Hepatocyte (in vitro differentiated cells): Measurements from ENCODE around the gene CDCP1. TPM values are rescaled to one million over a fixed set of nuclear protein-coding genes. Genes with fewer than 3 reads are reported as not detected.

ENCODE experiments used
- DNase-seq: peaks from one replicate; pipeline ENCODE4 v3.0.0-alpha.2; 2016; ENCODE audit warnings: low spot score
- H2AFZ ChIP-seq: fragments of 200-600 bp; sonication (generic); 2 replicates; pipeline ENCODE4 v1.6.0; 2016; ENCODE audit warnings: antibody characterized with exemption, mild to moderate bottlenecking
- H3K27ac ChIP-seq: fragments of 200-600 bp; sonication (generic); 2 replicates; pipeline ENCODE4 v1.5.1; 2016; ENCODE audit warnings: mild to moderate bottlenecking
- H3K27me3 ChIP-seq: fragments of 200-600 bp; sonication (generic); 2 replicates; pipeline ENCODE4 v1.6.1; 2016
- H3K36me3 ChIP-seq: fragments of 200-600 bp; sonication (generic); replicated peaks from 2 replicates; pipeline ENCODE4 v1.5.1; 2016; ENCODE audit warnings: low read depth; ENCODE audit not compliant: insufficient read depth
- H3K4me1 ChIP-seq: fragments of 200-600 bp; sonication (generic); 2 replicates; pipeline ENCODE4 v1.5.1; 2016; ENCODE audit warnings: mild to moderate bottlenecking, moderate library complexity; ENCODE audit not compliant: insufficient read depth
- H3K4me2 ChIP-seq: fragments of 200-600 bp; sonication (generic); 2 replicates; pipeline ENCODE4 v1.6.0; 2016
- H3K4me3 ChIP-seq: fragments of 200-600 bp; sonication (generic); 2 replicates; pipeline ENCODE4 v1.5.1; 2016; ENCODE audit warnings: mild to moderate bottlenecking
- H3K79me2 ChIP-seq: fragments of 200-600 bp; sonication (generic); 2 replicates; pipeline ENCODE4 v1.6.0; 2017; ENCODE audit warnings: mild to moderate bottlenecking
- H3K9me2 ChIP-seq: fragments of 200-600 bp; sonication (generic); replicated peaks from 2 replicates; pipeline ENCODE4 v1.6.0; 2017; ENCODE audit warnings: mild to moderate bottlenecking; ENCODE audit not compliant: insufficient read depth
- H3K9me3 ChIP-seq: fragments of 200-600 bp; sonication (generic); 2 replicates; pipeline ENCODE4 v1.5.1; 2016; ENCODE audit warnings: low read depth, mild to moderate bottlenecking
- H4K20me1 ChIP-seq: fragments of 200-600 bp; sonication (generic); 2 replicates; pipeline ENCODE4 v1.6.0; 2016; ENCODE audit warnings: mild to moderate bottlenecking; ENCODE audit not compliant: insufficient read depth, poor library complexity, severe bottlenecking
- CTCF ChIP-seq: fragments of 200-600 bp; sonication (generic); IDR thresholded peaks from 2 replicates; pipeline ENCODE4 v1.5.1; 2016; ENCODE audit warnings: antibody characterized with exemption, mild to moderate bottlenecking; ENCODE audit not compliant: poor library complexity
- EZH2 ChIP-seq: fragments of 200-600 bp; sonication (generic); IDR thresholded peaks from 2 replicates; pipeline ENCODE4 v1.6.1; 2016; ENCODE audit warnings: antibody characterized with exemption, mild to moderate bottlenecking, borderline replicate concordance
- EZH2phosphoT487 ChIP-seq: fragments of 200-600 bp; sonication (generic); IDR thresholded peaks from one replicate; pipeline ENCODE4 v1.6.1; 2018; ENCODE audit warnings: antibody characterized with exemption, mild to moderate bottlenecking, low read depth, moderate library complexity; ENCODE audit not compliant: unreplicated experiment, severe bottlenecking
- WGBS: methylation state at CpG from one replicate; pipeline ENCODE4 v1.1.6; 2016; ENCODE audit warnings: low lambda C conversion rate; ENCODE audit errors: missing lambda C conversion rate; 5-methylcytosine and 5-hydroxymethylcytosine counted together
- polyA plus RNA-seq: library from polyadenylated mRNA; unstranded; fragments of >200 nt; fragmentation: Nextera tagmentation; extraction: Ambion mirVana; gene quantifications from 2 replicates; pipeline ENCODE4 v1.2.1, GENCODE V29; 2016
- total RNA-seq: library from RNA; depleted of rRNA; stranded (reverse); fragments of >200 nt; gene quantifications from 2 replicates; pipeline ENCODE4 v1.2.3, GENCODE V29; 2014

Gene CDCP1
- total and polyA plus RNA-seq, 2 experiments from 2014 or later, result 4.8 to 7.0 TPM

GRCh38 chr3:45105855-45106671, 40.1 kb downstream of the CDCP1 start:
- Histone ChIP-seq H3K4me3 (no peak overlapping the region), H3K79me2 (no peaks in the 10 kb centered on the region), H3K4me1 (peaks cover 8% of the 10 kb centered on the region), H3K4me2 (no peak overlapping the region), H3K9me3 (no peaks in the 10 kb centered on the region), H3K9me2 (no peaks in the 10 kb centered on the region), H3K27me3 (no peaks in the 10 kb centered on the region), H3K36me3 (no peaks in the 10 kb centered on the region), H2AFZ (no peak overlapping the region), H4K20me1 (no peaks in the 10 kb centered on the region), H3K27ac (no peak overlapping the region)
- no peak for DNase-seq
- TF ChIP-seq EZH2 (no peak), EZH2phosphoT487 (no peak), CTCF (no peak)
- WGBS, result 68% methylated on average over 5 of the region's 5 CpGs

- Histone ChIP-seq H3K79me2 (no peaks in the 10 kb centered on the region), H3K4me3 (no peak overlapping the region), H3K4me2 (no peak overlapping the region), H3K4me1 (no peaks in the 10 kb centered on the region), H3K9me2 (no peaks in the 10 kb centered on the region), H3K27ac (no peak overlapping the region), H3K27me3 (no peaks in the 10 kb centered on the region), H3K9me3 (no peaks in the 10 kb centered on the region), H3K36me3 (no peaks in the 10 kb centered on the region), H4K20me1 (no peaks in the 10 kb centered on the region), H2AFZ (no peak overlapping the region)
- no peak for TF ChIP-seq CTCF
- no peak for TF ChIP-seq EZH2phosphoT487
- TF ChIP-seq EZH2, result no peak
- 86% methylated on average over 8 of the region's 8 CpGs for WGBS
- no peak for DNase-seq
Observed at GRCh38 chr3:45104715-45105711, 41.2 kb downstream of the CDCP1 start.

GRCh38 chr3:45103753-45104714, 42.1 kb downstream of the CDCP1 start:
- H3K4me2 ChIP-seq, result no peak overlapping the region
- no peak overlapping the region for H2AFZ ChIP-seq
- no peaks in the 10 kb centered on the region for H3K9me2 ChIP-seq
- H3K4me1 ChIP-seq, result no peaks in the 10 kb centered on the region
- H3K36me3 ChIP-seq, result no peaks in the 10 kb centered on the region
- WGBS, result 88% methylated on average over 4 of the region's 4 CpGs
- no peaks in the 10 kb centered on the region for H3K27me3 ChIP-seq
- H3K4me3 ChIP-seq, result no peak overlapping the region
- TF ChIP-seq EZH2, result no peak
- TF ChIP-seq CTCF, result no peak
- TF ChIP-seq EZH2phosphoT487, result no peak
- no peaks in the 10 kb centered on the region for H3K9me3 ChIP-seq
- no peaks in the 10 kb centered on the region for H4K20me1 ChIP-seq
- no peak for DNase-seq
- H3K27ac ChIP-seq, result no peak overlapping the region
- H3K79me2 ChIP-seq, result no peaks in the 10 kb centered on the region
